HG02610 (cell line): ENCODE results near the gene MAGI2.
"Not testable (repeated sequence)": the region's sequence is repeated elsewhere in the genome, so short reads cannot be mapped to it uniquely, and the experiment has no call there.

ENCODE experiments used
- ATAC-seq: cut with Tn5 transposase; IDR thresholded peaks from one replicate; pipeline ENCODE4 v1.9.1; 2021; ENCODE audit warnings: mild to moderate bottlenecking, moderate library complexity; ENCODE audit not compliant: unreplicated experiment

Gene MAGI2

GRCh38 chr7:78265486-78265885 lies 1188.0 kb downstream of the MAGI2 start:
- ATAC-seq, result no peak

GRCh38 chr7:78265071-78265470 lies 1188.4 kb downstream of the MAGI2 start:
- ATAC-seq, result no peak

- no peak for ATAC-seq
Measured at GRCh38 chr7:78264105-78264504, 1189.4 kb downstream of the MAGI2 start.

GRCh38 chr7:78261739-78262138 lies 1191.7 kb downstream of the MAGI2 start:
- ATAC-seq, result no peak

GRCh38 chr7:78261302-78261701 lies 1192.2 kb downstream of the MAGI2 start:
- no peak for ATAC-seq

- no peak for ATAC-seq
Measured at GRCh38 chr7:78260826-78261225, 1192.6 kb downstream of the MAGI2 start.

- no peak for ATAC-seq
Measured at GRCh38 chr7:78254726-78255055, 1198.8 kb downstream of the MAGI2 start.

- ATAC-seq, result no peak
Measured at GRCh38 chr7:78253850-78254725, 1199.4 kb downstream of the MAGI2 start.

GRCh38 chr7:78248867-78249266 lies 1204.6 kb downstream of the MAGI2 start:
- ATAC-seq, result no peak

- ATAC-seq, result no peak
Measured at GRCh38 chr7:78247910-78248689, 1205.4 kb downstream of the MAGI2 start.

- ATAC-seq, result not testable (repeated sequence)
Measured at GRCh38 chr7:78240179-78240578, 1213.3 kb downstream of the MAGI2 start.

- ATAC-seq, result no peak
Measured at GRCh38 chr7:78234634-78235033, 1218.8 kb downstream of the MAGI2 start.

GRCh38 chr7:78232806-78233205 lies 1220.7 kb downstream of the MAGI2 start:
- no peak for ATAC-seq

- ATAC-seq, result no peak
Measured at GRCh38 chr7:78226059-78226719, 1227.3 kb downstream of the MAGI2 start.

GRCh38 chr7:78225534-78225933 lies 1227.9 kb downstream of the MAGI2 start:
- no peak for ATAC-seq

GRCh38 chr7:78224923-78225322 lies 1228.5 kb downstream of the MAGI2 start:
- ATAC-seq, result no peak

- ATAC-seq, result no peak
Measured at GRCh38 chr7:78223598-78223997, 1229.9 kb downstream of the MAGI2 start.

GRCh38 chr7:78222001-78222751 lies 1231.3 kb downstream of the MAGI2 start:
- ATAC-seq, result no peak

GRCh38 chr7:78220754-78221153 lies 1232.7 kb downstream of the MAGI2 start:
- ATAC-seq, result no peak

- ATAC-seq, result no peak
Measured at GRCh38 chr7:78218876-78219275, 1234.6 kb downstream of the MAGI2 start.

GRCh38 chr7:78218051-78218450 lies 1235.4 kb downstream of the MAGI2 start:
- no peak for ATAC-seq
